Muscle layer of duodenum (tissue), 2 donors: ENCODE data around the gene TTC27.

ENCODE experiments used
- H3K27ac ChIP-seq: one replicate; pipeline ENCODE4 v1.7.0; 2013; ENCODE audit warnings: mild to moderate bottlenecking, low read length
- H3K27me3 ChIP-seq: one replicate; pipeline ENCODE4 v1.7.0; 2013; ENCODE audit warnings: low read depth, mild to moderate bottlenecking, control low read depth, low read length
- H3K36me3 ChIP-seq, 2 donors: one replicate each; pipeline ENCODE4 v1.7.0; 2013; ENCODE audit warnings: low read length in 2 of 2, control low read depth in 1 of 2, mild to moderate bottlenecking in 1 of 2; ENCODE audit not compliant: insufficient read depth in 2 of 2, control insufficient read depth in 1 of 2
- H3K4me1 ChIP-seq, 2 donors: one replicate each; pipeline ENCODE4 v1.7.0; 2013; ENCODE audit warnings: low read length in 2 of 2, mild to moderate bottlenecking in 2 of 2, control low read depth in 1 of 2, moderate library complexity in 1 of 2; ENCODE audit not compliant: insufficient read depth in 2 of 2, control insufficient read depth in 1 of 2
- H3K4me3 ChIP-seq, 2 donors: one replicate each; pipeline ENCODE4 v1.7.0; 2013; ENCODE audit warnings: low read length in 2 of 2, low read depth in 1 of 2, mild to moderate bottlenecking in 1 of 2
- H3K9me3 ChIP-seq, 2 donors: one replicate each; pipeline ENCODE4 v1.7.0; 2013; ENCODE audit warnings: low read length in 2 of 2, control low read depth in 1 of 2, mild to moderate bottlenecking in 1 of 2; ENCODE audit not compliant: control insufficient read depth in 1 of 2
- donor health status: healthy.

The TTC27 gene

GRCh38 chr2:32783469-32783868 lies 155.6 kb downstream of the TTC27 start:
- Histone ChIP-seq H3K4me3 (no peak overlapping the region), H3K36me3 (peaks cover 0 to 24% of the 10 kb centered on the region in 2 donors), H3K27ac (no peak overlapping the region), H3K27me3 (no peaks in the 10 kb centered on the region), H3K4me1 (no peaks in the 10 kb centered on the region), H3K9me3 (peaks cover 4 to 6% of the 10 kb centered on the region in 2 donors)

GRCh38 chr2:32783933-32784332 lies 156.1 kb downstream of the TTC27 start:
- Histone ChIP-seq H3K9me3 (peaks cover 4 to 6% of the 10 kb centered on the region in 2 donors), H3K36me3 (peaks cover 0 to 20% of the 10 kb centered on the region in 2 donors), H3K4me3 (no peak overlapping the region), H3K27ac (no peak overlapping the region), H3K27me3 (no peaks in the 10 kb centered on the region), H3K4me1 (no peaks in the 10 kb centered on the region)

DNA sequence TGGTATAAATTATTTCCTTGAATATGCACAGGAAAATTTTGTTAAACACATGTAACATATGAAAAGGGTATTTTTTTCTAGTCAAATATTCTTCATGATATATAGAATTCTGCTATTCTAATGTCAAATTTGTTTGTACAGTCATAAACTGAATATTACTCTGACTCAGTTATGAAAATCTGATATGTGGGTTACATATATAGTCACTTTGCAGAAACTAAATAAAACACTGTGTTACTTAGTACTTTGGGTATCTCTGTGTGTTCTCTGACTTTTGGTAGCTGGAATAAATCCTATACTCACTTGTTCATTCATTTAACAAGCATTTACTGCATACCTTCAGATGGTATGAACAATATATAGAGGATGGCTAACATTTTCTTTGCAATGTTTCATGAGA lies 159.4 kb downstream of the TTC27 start:
- Histone ChIP-seq H3K4me3 (no peak overlapping the region), H3K36me3 (peaks cover 3% of the 10 kb centered on the region in 2 donors), H3K4me1 (no peaks in the 10 kb centered on the region), H3K27me3 (no peaks in the 10 kb centered on the region), H3K27ac (no peak overlapping the region), H3K9me3 (no peaks in the 10 kb centered on the region)

GRCh38 chr2:32788114-32788513 lies 160.3 kb downstream of the TTC27 start:
- H3K4me3 ChIP-seq, result no peak overlapping the region
- no peaks in the 10 kb centered on the region for H3K27me3 ChIP-seq
- H3K9me3 ChIP-seq, result no peaks in the 10 kb centered on the region

GRCh38 chr2:32792416-32792815 lies 164.6 kb downstream of the TTC27 start:
- Histone ChIP-seq H3K9me3 (no peaks in the 10 kb centered on the region), H3K36me3 (peaks cover 0 to 5% of the 10 kb centered on the region in 2 donors), H3K4me3 (no peak overlapping the region), H3K27ac (no peak overlapping the region), H3K27me3 (no peaks in the 10 kb centered on the region), H3K4me1 (no peaks in the 10 kb centered on the region)

More at GRCh38 chr2:32788114-32788513, 160.3 kb downstream of the TTC27 start:
- peaks cover 3 to 5% of the 10 kb centered on the region in 2 donors for H3K36me3 ChIP-seq
- H3K4me1 ChIP-seq, result no peaks in the 10 kb centered on the region
- H3K27ac ChIP-seq, result no peak overlapping the region

GRCh38 chr2:32798829-32799228 lies 171.0 kb downstream of the TTC27 start:
- Histone ChIP-seq H3K4me3 (no peak overlapping the region), H3K27ac (no peak overlapping the region), H3K4me1 (no peaks in the 10 kb centered on the region), H3K36me3 (no peaks in the 10 kb centered on the region), H3K27me3 (no peaks in the 10 kb centered on the region), H3K9me3 (no peaks in the 10 kb centered on the region)

GRCh38 chr2:32801741-32802140 lies 173.9 kb downstream of the TTC27 start:
- H3K4me1 ChIP-seq, result no peaks in the 10 kb centered on the region
- no peaks in the 10 kb centered on the region for H3K36me3 ChIP-seq
- H3K27me3 ChIP-seq, result no peaks in the 10 kb centered on the region
- H3K9me3 ChIP-seq, result no peaks in the 10 kb centered on the region
- no peak overlapping the region for H3K27ac ChIP-seq
- H3K4me3 ChIP-seq, result no peak overlapping the region

DNA sequence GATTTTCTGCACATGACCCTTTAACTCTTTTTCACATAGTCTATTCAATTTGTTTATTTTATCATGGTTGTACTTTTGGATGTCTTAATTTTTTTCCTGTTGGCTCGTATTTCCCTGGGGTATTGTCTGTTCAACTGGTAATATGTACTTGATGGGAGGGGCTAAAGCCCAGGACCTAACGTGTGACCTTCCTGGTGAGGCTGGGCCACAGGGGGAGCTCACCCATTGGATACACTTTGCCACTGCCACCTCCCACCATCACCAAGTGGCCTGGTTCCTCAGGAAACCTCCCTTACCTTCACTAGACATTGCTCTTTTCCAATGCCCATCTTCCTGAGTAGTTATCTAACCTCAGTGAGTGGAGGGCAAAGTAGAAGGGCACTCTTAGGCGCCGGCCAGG lies 175.0 kb downstream of the TTC27 start:
- H3K27me3 ChIP-seq, result no peaks in the 10 kb centered on the region
- H3K27ac ChIP-seq, result no peak overlapping the region
- H3K4me1 ChIP-seq, result no peaks in the 10 kb centered on the region
- H3K4me3 ChIP-seq, result no peak overlapping the region
- H3K9me3 ChIP-seq, result no peaks in the 10 kb centered on the region
- no peaks in the 10 kb centered on the region for H3K36me3 ChIP-seq

GRCh38 chr2:32804205-32804604 lies 176.4 kb downstream of the TTC27 start:
- H3K4me1 ChIP-seq, result no peaks in the 10 kb centered on the region
- H3K27me3 ChIP-seq, result no peaks in the 10 kb centered on the region
- H3K9me3 ChIP-seq, result no peaks in the 10 kb centered on the region
- H3K4me3 ChIP-seq, result no peak overlapping the region
- no peak overlapping the region for H3K27ac ChIP-seq
- H3K36me3 ChIP-seq, result no peaks in the 10 kb centered on the region

GRCh38 chr2:32805104-32806095 lies 177.6 kb downstream of the TTC27 start:
- Histone ChIP-seq H3K4me1 (no peaks in the 10 kb centered on the region), H3K4me3 (no peak overlapping the region), H3K9me3 (no peaks in the 10 kb centered on the region), H3K27me3 (no peaks in the 10 kb centered on the region), H3K36me3 (no peaks in the 10 kb centered on the region), H3K27ac (no peak overlapping the region)

GRCh38 chr2:32806857-32807256 lies 179.0 kb downstream of the TTC27 start:
- H3K36me3 ChIP-seq, result peaks cover 0 to 11% of the 10 kb centered on the region in 2 donors
- H3K27ac ChIP-seq, result no peak overlapping the region
- no peaks in the 10 kb centered on the region for H3K27me3 ChIP-seq
- no peaks in the 10 kb centered on the region for H3K4me1 ChIP-seq
- no peaks in the 10 kb centered on the region for H3K9me3 ChIP-seq
- no peak overlapping the region for H3K4me3 ChIP-seq
